Mammary epithelial cell (primary cell): Measurements from ENCODE around the gene SEMA4A.

Experiments
- CTCF ChIP-seq, 2 donors: IDR thresholded peaks in 1 of 2; conservative IDR thresholded peaks in 1 of 2; 2 replicates each; pipeline ENCODE4 v1.5.1; 2011 to 2012; ENCODE audit warnings: inconsistent platforms in 2 of 2, low read length in 2 of 2, mild to moderate bottlenecking in 2 of 2, control low read depth in 1 of 2, low read depth in 1 of 2; ENCODE audit not compliant: insufficient read depth in 1 of 2; ENCODE audit errors: extremely low read depth in 1 of 2
- EZH2 ChIP-seq: IDR thresholded peaks from 2 replicates; pipeline ENCODE4 v1.6.1; 2012; ENCODE audit warnings: low read length, inconsistent platforms, borderline replicate concordance

DNA sequence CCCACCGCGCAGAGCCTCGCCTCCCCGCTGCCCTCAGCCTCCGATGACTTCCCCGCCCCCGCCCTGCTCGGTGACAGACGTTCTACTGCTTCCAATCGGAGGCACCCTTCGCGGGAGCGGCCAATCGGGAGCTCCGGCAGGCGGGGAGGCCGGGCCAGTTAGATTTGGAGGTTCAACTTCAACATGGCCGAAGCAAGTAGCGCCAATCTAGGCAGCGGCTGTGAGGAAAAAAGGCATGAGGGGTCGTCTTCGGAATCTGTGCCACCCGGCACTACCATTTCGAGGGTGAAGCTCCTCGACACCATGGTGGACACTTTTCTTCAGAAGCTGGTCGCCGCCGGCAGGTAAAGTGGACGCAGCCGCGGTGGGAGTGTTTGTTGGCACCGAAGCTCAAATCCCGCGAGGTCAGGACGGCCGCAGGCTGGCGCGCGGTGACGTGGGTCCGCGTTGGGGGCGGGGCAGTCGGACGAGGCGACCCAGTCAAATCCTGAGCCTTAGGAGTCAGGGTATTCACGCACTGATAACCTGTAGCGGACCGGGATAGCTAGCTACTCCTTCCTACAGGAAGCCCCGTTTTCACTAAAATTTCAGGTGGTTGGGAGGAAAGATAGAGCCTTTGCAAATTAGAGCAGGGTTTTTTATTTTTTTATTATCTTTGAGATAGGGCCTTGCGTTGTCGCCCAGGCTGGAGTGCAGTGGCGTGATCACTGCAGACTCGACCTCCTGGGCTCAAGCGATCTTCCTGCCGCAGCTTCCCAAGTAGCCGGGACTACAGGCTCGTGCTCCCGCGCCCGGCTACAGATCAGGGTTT is 59.7 kb downstream of the SEMA4A start, which contains the start of gene PMF1:
- TF ChIP-seq CTCF (conservative IDR thresholded peaks at IDR 0.05 in 1 of 2, IDR thresholded peaks at IDR 0.05 in 1 of 2; ENCODE audit: extremely low read depth in 1 of 2, insufficient read depth in 1 of 2, low read depth in 1 of 2, low read length in 2 of 2) (no peak), EZH2 (no peak)
